Stomach (tissue), 9 donors: ENCODE measurements around the gene BST1. TPM values are rescaled to one million over a fixed set of nuclear protein-coding genes. Genes with fewer than 3 reads are reported as not detected.

Experiments
- DNase-seq, 2 donors: peaks; one replicate each; pipeline versions ENCODE4 v3.0.0 to v3.0.0-alpha.2; 2013 to 2019
- H3K27ac ChIP-seq, 5 donors: fragments of 200-600 bp in 4 of 5; sonication (generic) in 4 of 5; one replicate each; pipeline ENCODE4 v1.5.1; 2013 to 2019; ENCODE audit warnings: mild to moderate bottlenecking in 1 of 5, moderate library complexity in 1 of 5
- H3K27me3 ChIP-seq, 3 donors: fragments of 200-600 bp; sonication (generic); one replicate each; pipeline ENCODE4 v1.5.1; 2017 to 2019; ENCODE audit warnings: mixed run types in 1 of 3
- H3K36me3 ChIP-seq, 4 donors: fragments of 200-600 bp; sonication (generic); 1 replicate in 3 of 4; 2 replicates in 1 of 4; pipeline ENCODE4 v1.5.1; 2016 to 2019
- H3K4me1 ChIP-seq, 4 donors: fragments of 200-600 bp; sonication (generic); one replicate each; pipeline ENCODE4 v1.5.1; 2016 to 2019
- H3K4me3 ChIP-seq, 4 donors: fragments of 200-600 bp; sonication (generic) in 3 of 4; one replicate each; pipeline ENCODE4 v1.5.1; 2016 to 2019; ENCODE audit warnings: mild to moderate bottlenecking in 1 of 4
- H3K9me3 ChIP-seq, 4 donors: fragments of 200-600 bp; sonication (generic); one replicate each; pipeline ENCODE4 v1.5.1; 2016 to 2019
- EP300 ChIP-seq: sonication (generic); formaldehyde crosslinking; IDR thresholded peaks from one replicate; pipeline ENCODE4 v1.6.1; 2017; ENCODE audit warnings: antibody characterized with exemption
- POLR2A ChIP-seq, 4 donors: fragments of 450-650 bp; IDR thresholded peaks; one replicate each; pipeline ENCODE4 v1.6.1; 2016; ENCODE audit warnings: antibody characterized with exemption in 4 of 4, control low read depth in 2 of 4, mild to moderate bottlenecking in 1 of 4, moderate library complexity in 1 of 4
- POLR2AphosphoS5 ChIP-seq, 3 donors: sonication (generic); formaldehyde crosslinking; IDR thresholded peaks; one replicate each; pipeline ENCODE4 v1.6.1; 2016; ENCODE audit warnings: antibody characterized with exemption in 3 of 3
- WGBS, 5 donors: extraction: QIAGEN DNeasy Blood & Tissue Kit in 3 of 5; methylation state at CpG; one replicate each; pipeline versions ENCODE4 v1.1.5 to v1.1.7; 2013 to 2018; 5-methylcytosine and 5-hydroxymethylcytosine counted together
- intact Hi-C: fragments of 100-400 bp; cut with DNase I; formaldehyde crosslinking; loops from one replicate; pipeline ENCODE4 v1.15.1; 2023; ENCODE audit warnings: low total_unique reads
- polyA plus RNA-seq, 3 donors: library from polyadenylated mRNA; stranded (reverse); fragments of 200-250 nt; gene quantifications; one replicate each; pipeline ENCODE4 v1.2.3, GENCODE V29; 2013
- total RNA-seq, 5 donors: library from RNA; depleted of rRNA; stranded (reverse); fragments of >200 nt; gene quantifications; one replicate each; pipeline versions ENCODE4 v1.1.0 to v1.2.3, GENCODE V29; 2014 to 2016
- TF ChIP-seq, protein P1 (sequence below), 7 experiments: fragments of 450-650 bp in 4 of 7; fragments of 200-600 bp in 3 of 7; sonication (generic) in 3 of 7; IDR thresholded peaks; one replicate each; pipeline ENCODE4 v1.5.1; 2016 to 2019; ENCODE audit warnings: antibody characterized with exemption in 7 of 7, control low read depth in 2 of 7, mild to moderate bottlenecking in 1 of 7
- donor health status: healthy with polysubstance abuse.
- donor health status: Bipolar disorder and iron deficiency.
- donor health status: healthy.

The BST1 gene
- total and polyA plus RNA-seq, 8 donors: 2.1 to 8.4 (median 2.8) TPM; not detected in 3

DNA sequence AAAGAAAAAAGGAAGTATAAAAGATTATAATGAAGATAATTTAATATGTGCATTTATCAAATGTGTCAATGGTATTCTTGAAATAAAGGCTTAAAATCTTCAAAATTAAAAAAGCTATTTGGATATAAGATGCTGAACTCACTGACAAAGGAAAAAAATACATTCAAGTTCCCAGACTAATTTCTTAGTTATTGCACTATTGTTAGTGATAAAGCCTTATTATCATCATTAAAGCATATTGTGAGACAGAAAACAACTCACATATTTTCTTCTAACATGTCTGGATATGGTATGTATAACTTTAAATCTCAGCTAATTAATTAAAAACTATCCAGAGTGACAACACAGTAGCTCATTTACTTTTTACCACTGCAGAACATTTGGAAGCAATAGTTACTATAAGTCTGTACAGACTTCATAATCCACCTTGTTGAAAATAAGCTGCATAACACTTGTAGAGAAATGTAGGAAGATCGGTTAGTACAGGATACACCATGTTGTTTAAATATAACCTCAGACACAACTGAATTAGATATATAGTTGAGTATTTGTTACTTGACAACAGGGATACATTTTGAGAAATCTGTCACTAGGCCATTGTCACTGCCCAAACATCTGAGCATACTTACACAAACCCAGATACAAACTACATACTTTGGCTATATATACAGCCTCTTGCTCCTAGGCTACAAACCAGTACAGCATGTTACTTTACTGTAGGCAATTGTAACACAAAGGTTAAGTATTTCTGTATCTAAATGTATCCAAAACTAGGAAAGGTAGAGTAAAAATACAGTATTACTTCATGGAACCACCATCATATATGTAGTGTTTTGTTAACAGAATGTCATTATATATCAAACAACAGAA lies 34.1 kb upstream of the BST1 start:
- Histone ChIP-seq H3K27me3 (no peaks in the 10 kb centered on the region), H3K4me1 (no peaks in the 10 kb centered on the region), H3K36me3 (no peaks in the 10 kb centered on the region), H3K4me3 (no peak overlapping the region), H3K9me3 (no peaks in the 10 kb centered on the region), H3K27ac (no peak overlapping the region)
- DNase-seq: no peak
- intact Hi-C loops: no loop called here
- WGBS, 5 donors: 81 to 86% (median 84%) methylated on average over 1 of the region's 1 CpG
- TF ChIP-seq, protein P1, sequence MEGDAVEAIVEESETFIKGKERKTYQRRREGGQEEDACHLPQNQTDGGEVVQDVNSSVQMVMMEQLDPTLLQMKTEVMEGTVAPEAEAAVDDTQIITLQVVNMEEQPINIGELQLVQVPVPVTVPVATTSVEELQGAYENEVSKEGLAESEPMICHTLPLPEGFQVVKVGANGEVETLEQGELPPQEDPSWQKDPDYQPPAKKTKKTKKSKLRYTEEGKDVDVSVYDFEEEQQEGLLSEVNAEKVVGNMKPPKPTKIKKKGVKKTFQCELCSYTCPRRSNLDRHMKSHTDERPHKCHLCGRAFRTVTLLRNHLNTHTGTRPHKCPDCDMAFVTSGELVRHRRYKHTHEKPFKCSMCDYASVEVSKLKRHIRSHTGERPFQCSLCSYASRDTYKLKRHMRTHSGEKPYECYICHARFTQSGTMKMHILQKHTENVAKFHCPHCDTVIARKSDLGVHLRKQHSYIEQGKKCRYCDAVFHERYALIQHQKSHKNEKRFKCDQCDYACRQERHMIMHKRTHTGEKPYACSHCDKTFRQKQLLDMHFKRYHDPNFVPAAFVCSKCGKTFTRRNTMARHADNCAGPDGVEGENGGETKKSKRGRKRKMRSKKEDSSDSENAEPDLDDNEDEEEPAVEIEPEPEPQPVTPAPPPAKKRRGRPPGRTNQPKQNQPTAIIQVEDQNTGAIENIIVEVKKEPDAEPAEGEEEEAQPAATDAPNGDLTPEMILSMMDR (IDR thresholded peaks at IDR 0.05): no peak
- TF ChIP-seq EP300 (no peak), POLR2AphosphoS5 (IDR thresholded peaks at IDR 0.05) (no peak), POLR2A (IDR thresholded peaks at IDR 0.05) (no peak)

DNA sequence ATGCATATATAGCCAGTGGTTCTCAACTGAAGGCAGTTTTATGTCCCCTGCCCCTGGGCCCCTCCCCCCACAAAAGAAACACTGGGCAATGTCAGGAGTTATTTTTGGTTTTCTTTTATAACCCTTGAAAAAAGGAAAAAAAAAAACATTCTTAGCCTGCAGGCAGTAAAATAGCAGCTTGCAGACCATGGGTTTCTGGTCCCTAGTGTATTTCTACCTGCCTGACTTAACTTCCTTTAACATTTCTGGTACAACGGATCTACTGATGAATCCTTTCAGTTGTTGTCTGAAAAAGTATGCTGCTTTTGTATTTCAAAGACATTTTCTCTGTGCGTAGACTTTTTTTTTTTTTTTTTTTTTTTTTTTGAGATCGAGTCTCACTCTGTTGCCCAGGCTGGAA lies 32.3 kb upstream of the BST1 start:
- no peak for DNase-seq
- Histone ChIP-seq H3K36me3 (no peaks in the 10 kb centered on the region), H3K27ac (no peak overlapping the region), H3K27me3 (no peaks in the 10 kb centered on the region), H3K4me1 (no peaks in the 10 kb centered on the region), H3K4me3 (no peak overlapping the region), H3K9me3 (no peaks in the 10 kb centered on the region)
- TF ChIP-seq POLR2A (IDR thresholded peaks at IDR 0.05) (no peak), EP300 (no peak), POLR2AphosphoS5 (IDR thresholded peaks at IDR 0.05) (no peak)
- TF ChIP-seq, protein P1 (IDR thresholded peaks at IDR 0.05): no peak
- 89 to 95% (median 93%) methylated on average over 2 to 3 of the region's 3 CpGs for WGBS, 5 donors
- intact Hi-C loops: no loop called here

DNA sequence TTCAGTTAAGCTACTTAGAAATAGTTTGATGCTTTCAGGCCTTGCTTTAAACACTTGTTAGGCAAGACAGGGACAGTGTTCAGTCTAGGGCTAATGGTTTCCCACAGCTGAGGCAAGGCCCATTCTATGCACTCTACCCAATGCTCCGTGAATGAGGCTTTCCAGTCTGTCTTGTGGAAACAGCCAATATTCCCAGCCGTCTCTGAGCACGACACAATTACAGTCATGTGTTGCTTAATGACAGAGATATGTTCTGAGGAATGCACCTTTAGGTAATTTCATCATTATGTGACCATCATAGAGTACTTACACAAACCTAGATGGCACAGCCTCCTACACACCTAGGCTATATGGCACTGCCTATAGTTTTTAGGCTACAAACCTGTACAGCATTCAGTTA lies 30.8 kb upstream of the BST1 start:
- no peak overlapping the region for H3K27ac ChIP-seq
- H3K4me1 ChIP-seq: peaks cover 0 to 3% (median 0%) of the 10 kb centered on the region in 4 donors
- TF ChIP-seq, protein P1 (IDR thresholded peaks at IDR 0.05): no peak
- TF ChIP-seq POLR2A (IDR thresholded peaks at IDR 0.05) (no peak), POLR2AphosphoS5 (IDR thresholded peaks at IDR 0.05) (no peak), EP300 (no peak)

DNA sequence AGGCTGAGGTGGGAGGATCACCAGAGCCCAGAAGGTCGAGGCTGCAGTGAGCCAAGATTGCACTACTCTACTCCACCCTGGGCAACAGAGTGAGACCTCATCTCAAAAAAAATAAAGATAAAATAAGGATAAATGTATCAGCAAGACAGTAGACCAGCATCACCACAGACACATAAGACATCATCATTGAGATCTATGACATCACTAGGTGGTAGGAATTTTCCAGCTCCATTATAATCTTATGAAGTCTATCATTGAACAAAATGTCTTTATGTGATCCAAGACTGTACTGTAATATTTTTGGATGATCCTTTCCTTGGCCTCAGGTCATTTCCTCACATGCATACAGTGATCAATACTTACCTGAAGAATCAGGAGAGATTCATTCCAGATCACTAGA lies 29.5 kb upstream of the BST1 start:
- DNase-seq: no peak
- H3K27me3 ChIP-seq: no peaks in the 10 kb centered on the region
- H3K9me3 ChIP-seq: no peaks in the 10 kb centered on the region
- no peak overlapping the region for H3K27ac ChIP-seq
- TF ChIP-seq POLR2AphosphoS5 (IDR thresholded peaks at IDR 0.05): no peak
- TF ChIP-seq EP300: no peak
- TF ChIP-seq POLR2A (IDR thresholded peaks at IDR 0.05): no peak
- TF ChIP-seq, protein P1 (IDR thresholded peaks at IDR 0.05): no peak
- WGBS, 5 donors: 96 to 100% (median 100%) methylated on average over 1 of the region's 1 CpG
- no peak overlapping the region for H3K4me3 ChIP-seq
- H3K36me3 ChIP-seq: no peaks in the 10 kb centered on the region
- peaks cover 0 to 15% (median 0%) of the 10 kb centered on the region in 4 donors for H3K4me1 ChIP-seq
- intact Hi-C loops: no loop called here

More for the DNA sequence above, 30.8 kb upstream of the BST1 start:
- no peak overlapping the region for H3K4me3 ChIP-seq
- intact Hi-C loops: no loop called here
- WGBS, 5 donors: 96 to 100% (median 98%) methylated on average over 3 of the region's 3 CpGs
- no peaks in the 10 kb centered on the region for H3K27me3 ChIP-seq
- no peaks in the 10 kb centered on the region for H3K36me3 ChIP-seq
- H3K9me3 ChIP-seq: no peaks in the 10 kb centered on the region
- no peak for DNase-seq
